ENCODE measurements around the gene BICC1. TPM values are rescaled to one million over a fixed set of nuclear protein-coding genes. Genes with fewer than 3 reads are reported as not detected.

Gene BICC1
- total and polyA plus RNA-seq, 10 donors = 0.86 to 5.4 (median 3.5) TPM

DNA sequence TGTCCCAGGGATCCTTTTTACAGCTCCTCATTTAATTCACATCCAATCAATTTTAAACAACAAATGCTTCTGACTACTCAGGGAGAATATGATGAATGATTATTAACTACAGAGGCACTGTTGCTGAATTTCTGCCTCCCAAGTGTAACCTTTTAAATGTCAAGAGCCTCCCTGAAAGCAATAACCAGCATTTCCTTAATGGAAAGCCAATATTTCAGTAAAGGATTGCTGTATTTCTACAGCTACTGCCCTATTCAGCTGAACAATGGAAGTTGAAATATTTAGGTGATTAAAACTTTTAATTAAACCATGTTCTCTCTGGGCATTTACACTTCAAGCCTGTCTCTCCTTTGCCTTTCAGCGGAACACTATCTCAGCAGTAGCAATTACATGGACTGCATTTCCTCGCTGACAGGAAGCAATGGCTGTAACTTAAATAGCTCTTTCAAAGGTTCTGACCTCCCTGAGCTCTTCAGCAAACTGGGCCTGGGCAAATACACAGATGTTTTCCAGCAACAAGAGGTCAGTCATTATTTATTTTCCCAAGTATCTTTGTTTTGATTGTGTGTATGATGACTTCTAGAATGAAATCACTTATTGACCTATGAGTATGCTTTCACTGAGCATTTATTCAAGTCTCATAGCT is 304.7 kb downstream of the BICC1 start:
- Histone ChIP-seq H3K9me3 (no peaks in the 10 kb centered on the region), H3K27me3 (replicated peaks in 1 of 7) (no peaks in the 10 kb centered on the region), H3K27ac (peak overlapping the region in 4 of 8 donors; percentile 5 to 37 (median 20)), H3K4me1 (peaks cover 0 to 15% (median 0%) of the 10 kb centered on the region in 6 donors), H3K4me3 (no peak overlapping the region), H3K36me3 (no peaks in the 10 kb centered on the region)
- WGBS, 5 donors = 34 to 73% (median 58%) methylated on average over 2 of the region's 2 CpGs
- peak in 1 of 3 donors; percentile 22 for TF ChIP-seq POLR2AphosphoS5 (IDR thresholded peaks at IDR 0.05)
- TF ChIP-seq, protein P1, sequence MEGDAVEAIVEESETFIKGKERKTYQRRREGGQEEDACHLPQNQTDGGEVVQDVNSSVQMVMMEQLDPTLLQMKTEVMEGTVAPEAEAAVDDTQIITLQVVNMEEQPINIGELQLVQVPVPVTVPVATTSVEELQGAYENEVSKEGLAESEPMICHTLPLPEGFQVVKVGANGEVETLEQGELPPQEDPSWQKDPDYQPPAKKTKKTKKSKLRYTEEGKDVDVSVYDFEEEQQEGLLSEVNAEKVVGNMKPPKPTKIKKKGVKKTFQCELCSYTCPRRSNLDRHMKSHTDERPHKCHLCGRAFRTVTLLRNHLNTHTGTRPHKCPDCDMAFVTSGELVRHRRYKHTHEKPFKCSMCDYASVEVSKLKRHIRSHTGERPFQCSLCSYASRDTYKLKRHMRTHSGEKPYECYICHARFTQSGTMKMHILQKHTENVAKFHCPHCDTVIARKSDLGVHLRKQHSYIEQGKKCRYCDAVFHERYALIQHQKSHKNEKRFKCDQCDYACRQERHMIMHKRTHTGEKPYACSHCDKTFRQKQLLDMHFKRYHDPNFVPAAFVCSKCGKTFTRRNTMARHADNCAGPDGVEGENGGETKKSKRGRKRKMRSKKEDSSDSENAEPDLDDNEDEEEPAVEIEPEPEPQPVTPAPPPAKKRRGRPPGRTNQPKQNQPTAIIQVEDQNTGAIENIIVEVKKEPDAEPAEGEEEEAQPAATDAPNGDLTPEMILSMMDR (IDR thresholded peaks at IDR 0.05 in 8 of 11, conservative IDR thresholded peaks at IDR 0.05 in 3 of 11) = no peak
- DNase-seq = no peak
- intact Hi-C loops (cut with DNase I; ENCODE audit: low total_unique reads) = no loop called here

DNA sequence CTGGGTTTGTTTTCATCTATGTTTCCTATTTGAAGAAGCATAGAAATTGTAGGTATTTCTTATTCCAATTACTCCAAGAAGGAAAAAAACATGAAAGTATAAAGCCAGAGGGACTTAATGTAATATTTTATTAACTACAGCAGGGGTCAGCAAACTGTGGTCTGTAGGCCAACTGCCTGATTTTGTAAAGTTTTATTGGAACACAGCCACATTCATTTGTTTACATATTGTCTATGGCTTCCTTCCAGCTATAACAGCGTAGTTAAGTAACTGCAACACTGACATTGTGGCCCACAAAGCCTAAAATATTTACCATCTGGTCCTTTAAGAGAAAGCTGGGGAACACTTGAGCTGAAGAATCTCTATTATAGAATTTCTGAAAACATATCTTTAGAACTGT is 306.2 kb downstream of the BICC1 start:
- Histone ChIP-seq H3K27me3 (replicated peaks in 1 of 7) (no peaks in the 10 kb centered on the region), H3K36me3 (no peaks in the 10 kb centered on the region), H3K4me1 (peaks cover 0 to 15% (median 0%) of the 10 kb centered on the region in 6 donors), H3K9me3 (no peaks in the 10 kb centered on the region), H3K4me3 (no peak overlapping the region), H3K27ac (no peak overlapping the region)
- intact Hi-C loops (cut with DNase I; ENCODE audit: low total_unique reads) = no loop called here
- TF ChIP-seq, protein P1 (IDR thresholded peaks at IDR 0.05 in 8 of 11, conservative IDR thresholded peaks at IDR 0.05 in 3 of 11) = no peak
- TF ChIP-seq POLR2AphosphoS5 (IDR thresholded peaks at IDR 0.05) (no peak), POLR2A (IDR thresholded peaks at IDR 0.05) (no peak)
- no peak for DNase-seq
- 48 to 68% (median 64%) methylated on average over 1 of the region's 1 CpG for WGBS, 5 donors

DNA sequence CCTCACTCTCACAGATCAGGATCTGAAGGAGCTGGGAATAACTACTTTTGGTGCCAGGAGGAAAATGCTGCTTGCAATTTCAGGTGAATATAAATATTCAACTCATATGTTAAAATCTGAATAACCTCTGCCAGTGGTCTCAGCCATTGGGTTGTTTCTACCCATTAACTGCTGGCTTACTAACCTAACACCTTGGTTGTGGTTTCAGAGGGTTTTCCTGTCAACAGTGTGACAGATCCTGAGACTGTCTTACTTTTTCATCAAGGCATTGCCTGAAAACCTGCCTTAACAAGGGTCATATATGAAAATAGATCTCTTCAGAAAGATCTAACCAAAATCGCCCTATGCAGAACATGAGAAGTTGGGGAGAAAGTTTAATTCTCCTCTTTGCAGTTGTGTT is 307.7 kb downstream of the BICC1 start:
- 58 to 75% (median 70%) methylated on average over 1 of the region's 1 CpG for WGBS, 5 donors
- Histone ChIP-seq H3K9me3 (no peaks in the 10 kb centered on the region), H3K27ac (no peak overlapping the region), H3K4me1 (peaks cover 0 to 15% (median 0%) of the 10 kb centered on the region in 6 donors), H3K36me3 (no peaks in the 10 kb centered on the region), H3K4me3 (no peak overlapping the region), H3K27me3 (replicated peaks in 1 of 7) (no peaks in the 10 kb centered on the region)
- intact Hi-C loops (cut with DNase I; ENCODE audit: low total_unique reads) = no loop called here
- DNase-seq = no peak
- TF ChIP-seq POLR2AphosphoS5 (IDR thresholded peaks at IDR 0.05) = no peak
- no peak for TF ChIP-seq POLR2A (IDR thresholded peaks at IDR 0.05)
- TF ChIP-seq, protein P1 (IDR thresholded peaks at IDR 0.05 in 8 of 11, conservative IDR thresholded peaks at IDR 0.05 in 3 of 11) = no peak

DNA sequence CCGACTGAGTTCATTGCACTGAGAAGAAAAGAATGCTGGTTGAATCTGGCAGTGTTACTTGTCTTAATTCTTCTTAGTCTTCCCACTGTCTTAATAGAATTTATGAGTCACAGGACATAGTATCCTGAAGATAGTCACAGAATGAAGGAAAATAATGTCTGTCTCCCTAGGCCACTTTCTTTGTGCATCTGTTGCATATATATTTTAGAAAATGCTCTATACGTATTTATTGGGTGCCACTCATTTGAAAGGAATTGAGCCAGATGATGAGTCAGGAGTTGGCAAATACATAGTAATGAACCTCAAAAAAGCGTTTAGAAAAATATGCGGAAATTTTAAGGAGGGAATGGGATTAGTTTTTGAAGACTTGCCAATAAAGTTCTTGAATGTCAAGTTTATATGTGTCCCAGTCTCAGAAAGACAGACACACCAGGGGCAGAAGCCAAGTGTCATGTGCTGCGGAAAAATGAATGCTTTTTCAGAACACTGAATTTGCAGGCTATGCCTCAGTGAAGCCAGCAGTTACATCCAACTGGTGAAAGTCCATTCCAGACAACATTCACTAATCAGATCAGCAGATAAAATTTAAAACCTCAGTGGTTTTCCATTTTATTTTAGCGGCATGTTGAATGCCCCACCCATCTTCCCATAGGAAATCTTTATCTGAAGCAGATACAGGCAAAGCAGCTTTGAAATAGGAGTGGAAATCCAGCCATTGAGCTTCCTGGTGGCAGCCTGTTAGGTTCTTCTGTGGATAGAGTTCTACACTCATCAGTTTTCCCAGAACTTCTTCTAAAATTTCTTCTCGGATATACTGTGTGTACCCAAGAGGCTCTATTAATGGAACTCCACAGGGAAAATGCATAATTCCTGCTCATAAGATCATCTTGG is 308.4 kb downstream of the BICC1 start:
- no peaks in the 10 kb centered on the region for H3K9me3 ChIP-seq
- 78 to 85% (median 84%) methylated on average over 7 of the region's 7 CpGs for WGBS, 5 donors
- no peak for TF ChIP-seq POLR2AphosphoS5 (IDR thresholded peaks at IDR 0.05)
- no peak for TF ChIP-seq POLR2A (IDR thresholded peaks at IDR 0.05)
- TF ChIP-seq, protein P1 (IDR thresholded peaks at IDR 0.05 in 8 of 11, conservative IDR thresholded peaks at IDR 0.05 in 3 of 11) = no peak
- H3K4me1 ChIP-seq = peaks cover 0 to 15% (median 0%) of the 10 kb centered on the region in 6 donors
- intact Hi-C loops (cut with DNase I; ENCODE audit: low total_unique reads) = no loop called here
- H3K27me3 ChIP-seq (replicated peaks in 1 of 7) = no peaks in the 10 kb centered on the region
- peak overlapping the region in 2 of 8 donors; percentile 46 to 49 for H3K27ac ChIP-seq
- H3K36me3 ChIP-seq = no peaks in the 10 kb centered on the region
- no peak for DNase-seq
- no peak overlapping the region for H3K4me3 ChIP-seq

All from spleen (tissue), 11 donors.